ENCODE data around the gene UTP25. TPM values are rescaled to one million over a fixed set of nuclear protein-coding genes. Genes with fewer than 3 reads are reported as not detected.
A peak's percentile ranks its signal among the peaks of the same experiment; 100 is the strongest.
"Not testable (repeated sequence)": the region's sequence is repeated elsewhere in the genome, so short reads cannot be mapped to it uniquely, and the experiment has no call there.

UTP25 gene
- total RNA-seq, 2 donors from 2014 or later, result 6.4 to 19.1 TPM

- intact Hi-C loops (cut with DNase I), result no loop called here
- no peak for DNase-seq (ENCODE audit: low spot score)
Measured at GRCh38 chr1:209883341-209883971, 55.7 kb downstream of the UTP25 start.

GRCh38 chr1:209884249-209884648, 56.5 kb downstream of the UTP25 start:
- intact Hi-C loops (cut with DNase I), result no loop called here
- DNase-seq (ENCODE audit: low spot score), result no peak

DNA sequence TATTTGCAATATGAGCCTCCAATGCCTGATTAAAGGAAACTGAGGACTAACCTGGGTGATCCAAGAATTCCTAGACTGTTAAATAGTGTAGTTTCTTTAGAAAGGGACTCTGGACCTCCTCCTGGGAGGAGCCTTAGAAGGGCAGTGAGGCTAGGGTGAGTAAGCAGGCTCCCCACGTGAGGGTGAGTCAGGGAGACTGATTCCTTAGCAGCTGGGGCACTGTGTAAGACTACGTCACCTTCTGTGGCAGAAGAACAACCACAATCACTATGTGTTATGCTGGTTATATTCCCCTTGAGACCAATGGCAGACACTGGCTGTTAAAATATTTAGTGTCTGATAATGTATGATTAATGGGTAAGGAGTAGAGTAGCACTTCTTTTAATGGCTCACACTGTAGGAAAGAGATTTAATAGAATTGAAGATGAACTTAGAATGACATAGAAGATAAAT, 56.9 kb downstream of the UTP25 start:
- intact Hi-C loops (cut with DNase I), result no loop called here
- peak; percentile 89 for DNase-seq (ENCODE audit: low spot score)

GRCh38 chr1:209885403-209886218, 57.8 kb downstream of the UTP25 start:
- DNase-seq (ENCODE audit: low spot score), result no peak
- intact Hi-C loops (cut with DNase I), result no loop called here

DNA sequence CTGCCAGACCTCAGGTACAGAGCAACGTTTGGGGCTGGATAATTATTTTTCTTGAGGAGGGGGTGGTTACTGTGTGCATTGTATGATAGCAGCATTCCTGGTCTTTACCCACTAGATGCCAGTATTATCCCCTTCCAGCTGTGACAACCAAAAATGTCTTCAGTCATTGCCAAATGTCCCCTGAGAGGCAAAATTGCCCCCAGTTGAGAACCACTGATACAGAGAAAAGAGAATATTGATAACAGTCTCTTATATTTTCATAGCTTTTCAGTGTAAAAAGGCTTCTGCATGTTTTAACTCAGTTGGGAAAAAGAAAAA, 58.4 kb downstream of the UTP25 start:
- intact Hi-C loops (cut with DNase I), result no loop called here
- DNase-seq (ENCODE audit: low spot score), result no peak

- DNase-seq (ENCODE audit: low spot score); intact Hi-C loops (cut with DNase I): not testable (repeated sequence)
Measured at GRCh38 chr1:209888291-209889076, 60.7 kb downstream of the UTP25 start.

DNA sequence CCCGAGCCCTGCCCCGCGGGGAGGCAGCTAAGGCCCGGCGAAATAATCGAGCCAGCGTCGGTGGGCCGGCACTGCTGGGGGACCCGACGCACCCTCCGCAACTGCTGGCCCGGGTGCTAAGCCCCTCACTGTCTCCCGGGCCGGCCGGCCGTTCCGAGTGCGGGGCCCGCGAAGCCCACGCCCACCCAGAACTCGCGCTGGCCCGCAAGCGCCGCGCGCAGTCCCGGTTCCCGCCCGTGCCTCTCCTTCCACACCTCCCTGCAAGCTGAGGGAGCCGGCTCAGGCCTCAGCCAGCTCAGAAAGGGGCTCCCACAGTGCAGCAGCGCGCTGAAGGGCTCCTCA, 61.3 kb downstream of the UTP25 start:
- intact Hi-C loops (cut with DNase I), result no loop called here
- peak; percentile 78 for DNase-seq (ENCODE audit: low spot score)

- DNase-seq (ENCODE audit: low spot score), result no peak
- intact Hi-C loops (cut with DNase I), result no loop called here
Measured at GRCh38 chr1:209890641-209891330, 63.0 kb downstream of the UTP25 start.

GRCh38 chr1:209893751-209894150, 66.0 kb downstream of the UTP25 start:
- intact Hi-C loops (cut with DNase I), result no loop called here
- no peak for DNase-seq (ENCODE audit: low spot score)

DNA sequence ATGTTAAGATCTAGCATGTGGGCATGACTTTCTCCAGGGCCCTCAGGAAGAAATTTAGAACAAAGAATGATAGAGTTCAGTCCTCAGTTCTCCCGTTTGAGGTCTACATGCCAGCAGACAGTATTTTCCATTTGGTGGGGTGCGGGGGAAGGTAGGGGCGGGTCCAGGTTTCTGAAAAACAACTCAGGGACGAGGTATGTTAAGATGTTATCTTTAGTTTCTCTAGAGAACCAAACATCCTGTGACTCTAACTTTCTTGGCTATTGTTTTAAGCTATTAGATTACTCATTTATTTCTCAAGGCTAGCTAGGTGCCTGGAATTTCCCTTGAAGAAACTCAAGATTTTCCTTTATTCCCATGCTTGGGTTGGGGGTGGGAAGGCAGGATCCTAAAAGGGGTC, 67.9 kb downstream of the UTP25 start:
- intact Hi-C loops (cut with DNase I), result no loop called here

DNA sequence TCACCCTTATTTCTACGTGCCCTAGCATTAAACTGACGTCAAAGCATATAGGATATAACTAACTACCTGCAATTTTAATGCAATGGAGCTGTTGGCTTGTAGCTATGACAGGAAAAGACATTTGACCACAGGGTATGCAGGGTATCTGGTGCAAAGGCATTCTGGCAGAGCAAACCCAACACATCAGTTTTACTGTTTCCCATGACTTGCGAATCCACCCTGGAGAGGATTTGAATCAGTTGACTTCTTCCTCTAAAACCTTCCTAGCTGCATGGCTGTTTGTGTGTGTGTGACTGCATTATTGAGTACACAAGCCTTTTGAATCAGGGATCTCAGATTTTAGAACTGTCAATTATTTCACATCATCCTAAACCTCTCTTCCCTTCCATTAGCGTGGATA, 68.6 kb downstream of the UTP25 start:
- intact Hi-C loops (cut with DNase I), result no loop called here

More for the DNA sequence above, 67.9 kb downstream of the UTP25 start:
- no peak for DNase-seq (ENCODE audit: low spot score)

GRCh38 chr1:209898271-209898670, 70.5 kb downstream of the UTP25 start:
- DNase-seq (ENCODE audit: low spot score); intact Hi-C loops (cut with DNase I): not testable (repeated sequence)

More for the DNA sequence above, 68.6 kb downstream of the UTP25 start:
- DNase-seq (ENCODE audit: low spot score), result no peak

DNA sequence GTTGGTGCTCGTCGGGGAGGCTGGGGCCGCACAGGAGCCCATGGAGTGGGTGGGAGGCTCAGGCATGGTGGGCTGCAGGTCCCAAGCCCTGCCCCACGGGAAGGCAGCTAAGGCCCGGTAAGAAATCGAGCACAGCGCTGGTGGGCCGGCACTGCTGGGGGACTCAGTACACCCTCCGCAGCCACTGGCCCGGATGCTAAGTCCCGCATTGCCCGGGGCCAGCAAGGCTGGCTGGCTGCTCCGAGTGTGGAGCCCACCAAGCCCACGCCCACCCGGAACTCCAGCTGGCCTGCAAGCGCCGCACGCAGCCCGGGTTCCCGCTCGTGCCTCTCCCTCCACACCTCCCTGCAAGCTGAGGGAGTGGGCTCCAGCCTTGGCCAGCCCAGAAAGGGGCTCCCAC, 71.1 kb downstream of the UTP25 start:
- intact Hi-C loops (cut with DNase I), result not testable (repeated sequence)
- DNase-seq (ENCODE audit: low spot score), result peak; percentile 78

GRCh38 chr1:209899948-209900347, 72.2 kb downstream of the UTP25 start:
- intact Hi-C loops (cut with DNase I), result no loop called here
- DNase-seq (ENCODE audit: low spot score), result no peak

GRCh38 chr1:209900734-209901133, 73.0 kb downstream of the UTP25 start:
- intact Hi-C loops (cut with DNase I), result no loop called here

GRCh38 chr1:209901211-209901610, 73.4 kb downstream of the UTP25 start:
- intact Hi-C loops (cut with DNase I), result no loop called here
- no peak for DNase-seq (ENCODE audit: low spot score)

More at GRCh38 chr1:209900734-209901133, 73.0 kb downstream of the UTP25 start:
- DNase-seq (ENCODE audit: low spot score), result no peak

GRCh38 chr1:209904774-209905173, 77.0 kb downstream of the UTP25 start:
- intact Hi-C loops (cut with DNase I); DNase-seq (ENCODE audit: low spot score): not testable (repeated sequence)
